ENCODE measurements around the gene PDGFC.

Gene PDGFC

GRCh38 chr4:156975686-156976085 is 4.1 kb upstream of the PDGFC start:
- no peak for DNase-seq (ENCODE audit: low read depth in 2 of 2, low spot score in 1 of 2)

DNA sequence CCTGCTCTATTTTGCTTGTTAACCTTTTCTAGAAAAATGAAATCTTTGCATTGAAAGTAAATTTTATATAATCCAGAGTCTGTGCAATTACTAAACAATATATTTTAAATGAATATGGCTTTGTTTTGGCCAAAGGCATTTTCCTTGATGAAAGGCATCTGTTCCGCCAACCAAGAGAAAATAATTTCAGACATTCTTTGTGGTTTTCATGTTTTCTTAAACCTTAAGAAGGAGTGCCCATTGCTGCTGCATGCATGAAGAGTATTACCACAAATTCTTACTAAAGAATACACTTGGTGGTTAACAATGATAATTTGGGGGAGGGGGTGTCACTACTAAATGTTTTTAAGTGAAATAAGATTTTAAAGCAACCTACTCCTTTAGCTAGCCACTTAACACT is 2.7 kb upstream of the PDGFC start:
- DNase-seq (ENCODE audit: low read depth in 2 of 2, low spot score in 1 of 2): no peak

- no peak for DNase-seq (ENCODE audit: low read depth in 2 of 2, low spot score in 1 of 2)
Measured at GRCh38 chr4:156972379-156973015, 898 bp upstream of the PDGFC start.

GRCh38 chr4:156971165-156971675 is 379 bp downstream of the PDGFC start:
- DNase-seq (ENCODE audit: low read depth in 2 of 2, low spot score in 1 of 2): no peak

DNA sequence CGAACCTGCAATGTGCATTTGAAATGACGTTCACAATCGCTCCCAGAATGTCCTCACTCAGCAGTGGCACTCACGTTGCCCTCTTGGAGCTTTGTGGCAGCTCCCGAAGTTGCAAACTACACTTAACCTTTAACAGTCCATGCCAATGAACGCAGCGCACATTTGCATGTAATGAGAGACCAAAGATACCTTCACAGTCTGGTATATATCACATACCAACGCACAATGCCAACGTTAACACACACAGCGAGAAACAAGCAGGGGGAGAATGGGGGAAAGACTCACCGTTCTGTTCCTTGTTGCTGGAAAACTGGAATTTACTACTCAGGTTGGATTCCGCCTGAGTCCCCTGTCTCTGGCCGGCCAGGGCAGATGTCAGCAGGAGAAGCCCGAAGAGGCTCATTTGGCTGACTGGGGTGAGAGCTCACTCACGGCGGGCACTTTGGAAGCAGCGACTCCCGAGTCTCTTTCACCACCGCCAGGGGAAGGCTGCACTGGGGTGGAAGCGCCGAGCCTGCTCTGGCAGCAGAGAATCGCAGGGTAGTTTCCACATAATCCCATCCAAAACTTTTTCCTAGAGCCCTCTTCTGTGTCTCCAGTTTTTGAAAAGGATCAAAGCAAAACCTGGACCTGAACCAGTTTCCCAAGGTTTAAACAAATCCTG is 966 bp downstream of the PDGFC start:
- no peak for DNase-seq (ENCODE audit: low read depth in 2 of 2, low spot score in 1 of 2)

DNA sequence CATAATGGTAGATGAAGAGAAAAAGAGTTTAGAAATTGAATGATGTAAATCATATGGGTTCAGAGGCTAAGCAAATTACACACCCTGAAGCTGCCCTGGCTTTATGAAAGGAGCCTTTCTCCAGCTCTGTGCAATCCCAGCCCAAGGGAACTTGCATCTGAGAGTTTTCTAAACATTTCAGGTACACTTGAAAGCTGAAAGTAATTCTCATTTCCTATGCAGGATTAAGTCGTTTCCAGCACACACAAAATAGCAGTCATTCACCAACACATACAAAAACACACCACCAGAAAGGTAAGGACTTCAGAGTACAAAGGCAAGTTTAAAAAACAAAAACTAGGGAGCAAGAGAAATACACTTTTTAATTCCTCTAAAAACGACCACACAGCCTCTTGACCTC is 1.7 kb downstream of the PDGFC start:
- no peak for DNase-seq (ENCODE audit: low read depth in 2 of 2, low spot score in 1 of 2)

DNA sequence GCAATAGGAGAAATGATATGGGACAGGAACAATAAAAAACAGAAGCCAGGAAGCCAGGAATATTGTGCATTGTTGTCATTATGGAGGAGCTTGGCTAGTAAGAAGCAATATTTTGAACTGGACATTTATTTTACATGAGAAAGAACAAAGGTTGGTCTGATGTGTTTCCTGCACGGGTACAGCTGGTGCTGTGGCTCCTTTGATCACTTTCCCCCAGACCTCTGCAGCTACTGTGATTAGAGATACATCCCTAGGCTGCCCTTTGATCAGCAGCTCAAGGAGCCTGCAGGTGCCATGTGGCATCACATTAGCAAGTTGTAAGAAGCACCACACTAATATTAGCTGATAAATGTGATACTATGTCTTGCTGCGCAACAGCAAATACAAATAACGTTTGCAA is 2.5 kb downstream of the PDGFC start:
- no peak for DNase-seq (ENCODE audit: low read depth in 2 of 2, low spot score in 1 of 2)

GRCh38 chr4:156968479-156968984 is 3.1 kb downstream of the PDGFC start:
- DNase-seq (ENCODE audit: low read depth in 2 of 2, low spot score in 1 of 2): no peak

DNA sequence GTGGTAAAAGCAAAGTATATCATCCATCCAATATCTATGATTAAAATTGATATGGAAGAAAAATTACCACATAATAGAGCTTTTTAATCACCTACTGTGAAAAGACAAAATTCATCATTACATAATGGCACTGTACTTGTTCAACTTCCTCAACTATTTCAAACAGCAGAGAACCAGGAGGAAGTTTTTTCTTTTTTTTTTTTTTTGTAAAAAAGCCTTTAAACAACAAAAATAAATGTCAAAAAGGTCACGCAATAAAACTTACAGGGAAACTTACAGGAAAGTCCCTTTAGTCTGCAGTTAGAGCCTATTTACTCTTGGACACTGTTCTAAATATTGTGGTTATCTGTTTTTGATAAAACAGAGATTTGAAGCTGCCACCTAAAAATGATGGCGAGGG is 4.8 kb downstream of the PDGFC start:
- DNase-seq (ENCODE audit: low read depth in 2 of 2, low spot score in 1 of 2): no peak

GRCh38 chr4:156963419-156963818 is 8.2 kb downstream of the PDGFC start:
- DNase-seq (ENCODE audit: low read depth in 2 of 2, low spot score in 1 of 2): no peak

GRCh38 chr4:156962528-156962974 is 9.0 kb downstream of the PDGFC start:
- DNase-seq (ENCODE audit: low read depth in 2 of 2, low spot score in 1 of 2): no peak

GRCh38 chr4:156962058-156962358 is 9.6 kb downstream of the PDGFC start:
- no peak for DNase-seq (ENCODE audit: low read depth in 2 of 2, low spot score in 1 of 2)

DNA sequence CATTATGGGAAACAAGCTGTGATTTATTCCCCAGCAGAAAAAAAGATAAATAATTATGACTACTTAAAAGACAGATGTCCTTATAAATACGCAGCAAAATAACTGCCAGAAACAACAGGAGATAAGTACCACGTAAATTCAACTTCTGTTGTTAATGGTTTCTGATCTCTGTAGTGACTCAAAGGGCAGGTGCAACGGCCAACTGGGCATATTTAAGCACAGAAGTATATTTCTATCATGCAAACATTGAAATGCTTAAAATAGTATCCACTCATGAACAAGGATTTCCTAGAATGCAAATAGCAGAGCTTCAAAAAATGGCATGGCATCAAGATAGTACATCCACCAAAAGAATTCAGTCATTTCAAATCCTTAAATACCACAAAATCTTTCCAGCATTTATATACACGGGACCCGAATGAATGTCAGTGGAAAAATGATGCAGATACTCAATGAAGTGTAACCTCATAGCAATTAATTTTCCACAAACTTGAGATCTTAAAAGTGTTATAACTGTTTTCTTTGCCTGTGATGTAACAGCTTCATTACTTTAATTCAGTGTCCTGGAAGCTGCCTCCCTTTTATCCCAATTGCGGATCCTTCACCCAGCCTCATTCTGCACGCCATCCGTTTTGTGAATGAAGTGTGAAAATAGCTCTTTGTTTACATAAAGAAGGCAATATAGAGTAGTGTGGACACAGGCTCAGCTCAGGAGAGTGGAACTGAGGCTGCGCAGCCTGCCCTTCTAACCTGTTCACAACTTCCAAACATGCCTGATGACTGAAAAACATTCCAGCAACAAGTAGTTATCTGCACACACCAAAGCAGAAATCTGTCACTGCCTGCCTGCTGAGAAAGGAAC is 10.2 kb downstream of the PDGFC start:
- no peak for DNase-seq (ENCODE audit: low read depth in 2 of 2, low spot score in 1 of 2)

DNA sequence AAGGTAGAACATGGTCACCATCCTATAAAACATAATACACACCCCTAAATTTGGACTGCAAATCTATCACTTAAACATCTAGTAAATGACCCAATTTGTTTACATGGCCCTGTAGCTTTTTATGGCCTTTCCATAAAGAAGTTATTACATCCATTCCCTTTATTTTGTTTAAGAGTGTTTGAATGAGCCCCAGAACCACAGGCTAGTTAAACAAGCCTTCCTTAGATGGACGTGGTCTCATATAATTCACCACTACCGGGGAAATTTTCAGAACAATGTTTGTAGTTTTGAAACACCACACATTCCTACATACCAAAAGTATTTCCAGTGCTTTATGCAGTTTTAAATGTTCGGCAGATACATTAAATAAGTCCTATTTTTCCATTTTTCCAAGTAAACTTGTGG is 12.3 kb downstream of the PDGFC start:
- no peak for DNase-seq (ENCODE audit: low read depth in 2 of 2, low spot score in 1 of 2)

DNA sequence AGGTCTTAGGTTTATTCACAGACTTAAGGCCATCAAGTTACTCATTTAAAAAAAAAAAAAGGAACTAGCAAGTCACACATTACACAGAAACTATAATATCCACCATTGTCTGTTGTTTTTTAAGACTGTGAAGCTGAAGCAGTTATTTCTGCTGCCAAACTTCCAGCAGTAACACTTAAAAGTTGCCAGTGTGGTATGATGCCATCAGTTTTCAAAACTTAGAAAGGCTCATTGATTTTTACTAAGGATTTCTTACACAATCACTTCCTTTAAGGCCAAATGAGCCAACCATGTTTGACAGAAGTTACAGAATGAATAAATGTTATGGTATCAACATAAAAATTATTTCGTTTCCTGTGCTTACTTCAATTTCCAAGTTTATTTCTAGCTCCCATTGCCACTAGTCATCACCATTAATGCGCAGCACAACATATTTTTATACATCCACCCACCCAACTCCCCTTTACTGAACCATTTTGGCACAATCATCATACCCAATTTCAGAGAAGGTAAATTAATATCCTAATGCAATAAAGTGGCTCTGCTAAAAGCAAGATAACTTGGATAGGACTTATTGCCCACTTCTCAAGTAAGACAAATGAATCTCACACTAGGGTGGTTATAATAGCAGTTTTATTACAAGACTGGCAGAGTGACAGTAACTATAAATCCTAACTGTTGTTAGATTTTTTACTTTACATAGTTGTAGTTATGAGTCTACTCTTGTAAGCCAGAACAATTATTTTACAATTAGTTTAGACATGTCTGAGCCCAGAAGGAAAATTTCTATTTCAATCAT is 13.1 kb downstream of the PDGFC start:
- DNase-seq (ENCODE audit: low read depth in 2 of 2, low spot score in 1 of 2): no peak

DNA sequence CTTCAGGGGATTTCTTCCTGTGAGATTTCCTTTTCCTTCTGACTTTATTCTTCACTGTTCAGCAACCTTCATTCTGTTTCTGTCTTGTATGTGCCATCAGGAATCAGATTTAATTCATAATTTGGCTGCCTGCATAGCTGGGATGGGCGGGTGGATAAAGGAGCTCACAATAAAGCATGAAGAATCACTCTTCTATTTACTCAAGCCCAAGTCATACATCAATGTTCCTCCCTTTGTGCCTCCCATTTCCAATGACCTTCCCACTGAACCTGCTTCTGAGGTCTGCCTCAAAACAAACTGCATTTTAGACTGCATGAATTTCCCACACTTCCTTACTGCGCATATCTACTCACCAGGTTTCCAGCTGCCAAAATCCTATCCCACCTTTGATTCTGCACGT is 14.0 kb downstream of the PDGFC start:
- DNase-seq (ENCODE audit: low read depth in 2 of 2, low spot score in 1 of 2): no peak

DNA sequence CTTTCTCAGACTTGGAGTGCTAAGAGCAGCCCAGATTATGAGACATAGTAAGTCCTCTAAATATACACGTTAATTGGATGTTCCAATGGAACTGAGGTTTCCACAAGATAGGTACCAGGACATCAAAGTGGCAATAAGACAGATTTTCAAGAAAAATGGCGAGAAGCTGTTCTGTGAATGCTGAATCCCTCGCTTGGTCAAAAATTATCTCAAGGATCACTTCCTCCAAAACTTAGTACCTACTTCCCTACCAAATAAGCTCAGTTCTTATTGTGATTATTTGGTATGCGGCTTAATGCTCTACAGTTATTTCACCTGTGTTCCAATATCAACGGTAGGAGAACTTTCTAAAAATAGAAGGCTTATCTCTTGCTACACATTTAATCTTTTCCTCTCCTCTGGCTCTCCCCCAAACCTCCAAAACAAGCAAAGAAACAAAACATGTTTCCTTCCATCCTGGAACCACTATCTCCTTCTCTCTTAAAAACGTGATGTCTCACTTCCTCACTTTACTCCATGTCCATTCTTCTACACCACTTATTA is 14.7 kb downstream of the PDGFC start:
- DNase-seq (ENCODE audit: low read depth in 2 of 2, low spot score in 1 of 2): no peak

DNA sequence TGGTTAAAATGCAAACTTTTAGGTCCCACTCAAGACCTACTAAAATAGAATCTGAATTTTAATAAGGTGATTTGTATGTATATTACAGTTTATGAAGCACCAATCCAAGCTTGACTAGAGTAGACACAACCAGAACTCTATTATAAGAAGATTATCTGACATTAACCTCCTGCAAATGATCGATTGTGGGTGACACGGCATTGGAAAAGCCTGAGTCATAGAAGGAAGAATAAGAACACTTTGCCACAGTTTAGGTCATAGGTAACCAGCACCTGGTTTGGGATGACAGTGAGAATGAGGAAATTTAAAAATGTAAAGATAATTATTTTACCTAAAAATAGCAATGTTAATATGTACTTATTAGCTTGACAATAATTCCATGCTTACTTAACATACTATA is 15.2 kb downstream of the PDGFC start:
- no peak for DNase-seq (ENCODE audit: low read depth in 2 of 2, low spot score in 1 of 2)

- DNase-seq (ENCODE audit: low read depth in 2 of 2, low spot score in 1 of 2): no peak
Measured at GRCh38 chr4:156954587-156954986, 17.0 kb downstream of the PDGFC start.

- DNase-seq (ENCODE audit: low read depth in 2 of 2, low spot score in 1 of 2): no peak
Measured at GRCh38 chr4:156953951-156954350, 17.6 kb downstream of the PDGFC start.

DNA sequence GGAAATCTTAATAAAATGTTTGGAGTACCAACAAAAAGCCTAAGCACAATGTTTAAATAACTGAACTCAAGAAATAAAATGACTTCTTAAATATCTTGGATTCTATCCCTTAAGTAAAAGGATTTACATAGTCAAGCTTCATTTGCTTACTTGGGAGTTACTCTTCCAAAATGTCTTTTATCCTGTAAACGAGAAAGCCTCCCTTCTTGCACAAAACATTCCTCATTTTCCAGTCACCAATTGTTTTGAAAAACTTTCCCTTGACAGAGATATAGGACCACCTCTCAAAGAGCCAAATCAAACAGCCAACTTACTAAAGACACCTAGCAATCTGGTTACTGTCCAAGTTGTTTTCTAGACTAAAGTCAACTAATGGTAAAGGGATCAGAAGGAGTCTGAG is 18.6 kb downstream of the PDGFC start:
- DNase-seq (ENCODE audit: low read depth in 2 of 2, low spot score in 1 of 2): no peak
